SK-N-MC (cell line): Measurements from ENCODE around the gene UBR2.

Experiments used
- DNase-seq: peaks from one replicate; pipeline ENCODE4 v3.0.0-alpha.2; 2011; ENCODE audit warnings: low read depth, low spot score
- H3K27ac ChIP-seq: fragments of 200-600 bp; sonication (generic); 2 replicates; pipeline ENCODE4 v1.5.1; 2016; ENCODE audit warnings: mixed run types
- H3K36me3 ChIP-seq: fragments of 200-600 bp; sonication (generic); 2 replicates; pipeline ENCODE4 v1.6.1; 2017; ENCODE audit warnings: antibody characterized with exemption, low read length, mixed read lengths; ENCODE audit not compliant: insufficient read depth
- H3K4me3 ChIP-seq: fragments of 200-600 bp; sonication (generic); 2 replicates; pipeline ENCODE4 v1.5.1; 2016
- H3K9ac ChIP-seq: fragments of 200-600 bp; sonication (generic); 2 replicates; pipeline ENCODE4 v1.8.0; 2017; ENCODE audit warnings: mixed run types, mixed read lengths; ENCODE audit not compliant: insufficient read length
- H3K9me3 ChIP-seq: fragments of 200-600 bp; sonication (generic); 2 replicates; pipeline ENCODE4 v1.6.1; 2017; ENCODE audit warnings: low read depth, mild to moderate bottlenecking, antibody characterized with exemption, low read length, moderate library complexity, mixed read lengths
- EZH2 ChIP-seq: fragments of 200-600 bp; sonication (generic); IDR thresholded peaks from one replicate; pipeline ENCODE4 v1.6.1; 2017; ENCODE audit warnings: antibody characterized with exemption
- FOXP2 ChIP-seq: optimal IDR thresholded peaks from 2 replicates; pipeline ENCODE3; 2011; ENCODE audit warnings: mild to moderate bottlenecking, moderate library complexity; ENCODE audit not compliant: insufficient read depth; ENCODE audit errors: extremely low read length, control extremely low read depth
- POLR2AphosphoS5 ChIP-seq: IDR thresholded peaks from 2 replicates; pipeline ENCODE4 v1.6.1; 2012; ENCODE audit warnings: mild to moderate bottlenecking, low read depth, low read length, borderline replicate concordance

UBR2 gene

GRCh38 chr6:42563697-42564505 lies at the start of gene UBR2:
UBR2 (plus strand) TSS chr6:42564029; CDS start chr6:42564320, 291 bp downstream.
- peaks cover 11% of the 10 kb centered on the region for H3K36me3 ChIP-seq
- DNase-seq: peak; percentile 96

GRCh38 chr6:42514745-42515144 lies 49.1 kb upstream of the UBR2 start:
- Histone ChIP-seq H3K4me3 (no peak overlapping the region), H3K36me3 (no peaks in the 10 kb centered on the region)
- TF ChIP-seq EZH2: no peak

More at GRCh38 chr6:42563697-42564505, at the start of gene UBR2:
- Histone ChIP-seq H3K4me3 (peak within 1 kb of the TSS; percentile 86), H3K9ac (peak within 1 kb of the TSS; percentile 83), H3K27ac (no peak within 1 kb of the TSS), H3K9me3 (no peaks in the 10 kb centered on the region)
- TF ChIP-seq FOXP2 (peak; percentile 45), POLR2AphosphoS5 (peak; percentile 78), EZH2 (no peak)

GRCh38 chr6:42519779-42520178 lies 44.0 kb upstream of the UBR2 start:
- no peak for DNase-seq
- Histone ChIP-seq H3K27ac (no peak overlapping the region), H3K4me3 (no peak overlapping the region), H3K9me3 (no peaks in the 10 kb centered on the region; the same call in 1 of the 2 replicates), H3K9ac (no peak overlapping the region), H3K36me3 (no peaks in the 10 kb centered on the region)
- TF ChIP-seq POLR2AphosphoS5 (no peak), FOXP2 (no peak), EZH2 (no peak)

More at GRCh38 chr6:42514745-42515144, 49.1 kb upstream of the UBR2 start:
- Histone ChIP-seq H3K9me3 (no peaks in the 10 kb centered on the region; the same call in 1 of the 2 replicates), H3K27ac (no peak overlapping the region), H3K9ac (no peak overlapping the region)
- no peak for DNase-seq

DNA sequence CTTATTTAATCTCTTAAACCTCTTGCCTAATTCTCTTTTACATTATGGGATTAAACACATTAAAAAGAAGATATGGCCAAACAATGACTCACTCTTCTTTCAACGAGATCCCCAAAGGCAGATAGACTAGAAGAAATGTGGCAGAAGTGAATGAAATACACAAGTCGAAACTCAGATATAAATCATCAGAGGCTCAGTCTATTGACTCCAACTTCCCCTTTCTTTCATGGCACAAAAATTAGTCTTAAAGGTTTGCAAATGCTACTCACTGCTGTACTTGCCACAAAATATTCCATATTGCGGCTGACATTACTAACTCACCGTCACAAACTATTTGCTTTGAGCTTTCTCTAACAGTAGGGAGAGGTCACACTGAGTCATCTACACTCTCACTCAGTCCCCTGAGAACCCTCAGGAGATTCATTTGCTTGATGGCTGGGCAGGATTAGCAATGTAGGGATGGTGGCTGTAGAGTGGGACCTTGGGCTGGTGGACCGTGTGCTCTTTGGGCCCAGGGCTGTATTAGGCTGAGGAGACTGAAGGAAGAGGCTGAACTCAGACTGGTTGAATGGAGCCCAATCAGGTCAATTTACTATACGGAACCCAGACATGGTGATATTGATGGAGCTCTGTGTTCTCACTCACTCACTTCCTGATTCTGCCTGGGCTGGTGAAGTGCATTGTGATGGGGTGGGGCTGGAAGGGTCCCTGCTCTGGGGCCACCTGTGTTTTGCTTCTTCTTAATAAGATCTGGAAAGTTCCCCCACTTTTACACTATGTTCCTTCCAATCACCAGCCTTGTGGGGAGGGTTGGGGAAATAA lies 42.8 kb upstream of the UBR2 start:
- Histone ChIP-seq H3K27ac (no peak overlapping the region), H3K36me3 (no peaks in the 10 kb centered on the region), H3K4me3 (no peak overlapping the region), H3K9ac (no peak overlapping the region), H3K9me3 (no peaks in the 10 kb centered on the region; the same call in 1 of the 2 replicates)
- no peak for TF ChIP-seq FOXP2
- no peak for TF ChIP-seq EZH2
- TF ChIP-seq POLR2AphosphoS5: no peak
- DNase-seq: no peak

DNA sequence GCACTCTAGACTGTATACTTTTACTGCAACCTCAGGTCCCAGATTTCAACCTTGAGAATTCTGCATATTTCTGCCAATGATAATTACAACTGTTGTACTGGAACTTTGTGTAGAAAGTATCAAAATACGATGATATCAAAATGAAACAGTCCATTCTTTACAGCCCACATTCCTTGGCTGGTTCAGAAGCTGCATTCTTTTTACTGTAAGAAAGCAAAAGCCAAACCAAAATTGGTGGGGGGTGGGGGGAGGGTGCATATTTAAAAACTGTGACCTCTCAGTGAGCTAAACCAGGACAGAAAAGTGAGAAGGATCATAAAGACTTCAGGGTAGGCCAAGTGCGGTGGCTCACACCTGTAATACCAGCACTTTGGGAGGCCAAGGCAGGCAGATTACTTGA lies 41.8 kb upstream of the UBR2 start:
- H3K27ac ChIP-seq: no peak overlapping the region
- H3K36me3 ChIP-seq: no peaks in the 10 kb centered on the region
- no peak overlapping the region for H3K9ac ChIP-seq
- TF ChIP-seq FOXP2: no peak
- no peak for TF ChIP-seq POLR2AphosphoS5
- TF ChIP-seq EZH2: no peak
- no peak overlapping the region for H3K4me3 ChIP-seq
- DNase-seq: no peak
- no peaks in the 10 kb centered on the region; the same call in 1 of the 2 replicates for H3K9me3 ChIP-seq

- DNase-seq: no peak
- TF ChIP-seq EZH2 (no peak), FOXP2 (no peak), POLR2AphosphoS5 (no peak)
- H3K9ac ChIP-seq: no peak overlapping the region
- no peaks in the 10 kb centered on the region for H3K36me3 ChIP-seq
- no peak overlapping the region for H3K4me3 ChIP-seq
- H3K9me3 ChIP-seq: no peaks in the 10 kb centered on the region; the same call in 1 of the 2 replicates
- no peak overlapping the region for H3K27ac ChIP-seq
Observed at GRCh38 chr6:42522942-42523814, 40.7 kb upstream of the UBR2 start.

- no peaks in the 10 kb centered on the region for H3K9me3 ChIP-seq
- no peaks in the 10 kb centered on the region for H3K36me3 ChIP-seq
- no peak overlapping the region for H3K9ac ChIP-seq
- no peak for DNase-seq
- no peak overlapping the region for H3K4me3 ChIP-seq
- H3K27ac ChIP-seq: no peak overlapping the region
- TF ChIP-seq EZH2: no peak
- no peak for TF ChIP-seq FOXP2
- TF ChIP-seq POLR2AphosphoS5: no peak
Observed at GRCh38 chr6:42525206-42525605, 38.6 kb upstream of the UBR2 start.

DNA sequence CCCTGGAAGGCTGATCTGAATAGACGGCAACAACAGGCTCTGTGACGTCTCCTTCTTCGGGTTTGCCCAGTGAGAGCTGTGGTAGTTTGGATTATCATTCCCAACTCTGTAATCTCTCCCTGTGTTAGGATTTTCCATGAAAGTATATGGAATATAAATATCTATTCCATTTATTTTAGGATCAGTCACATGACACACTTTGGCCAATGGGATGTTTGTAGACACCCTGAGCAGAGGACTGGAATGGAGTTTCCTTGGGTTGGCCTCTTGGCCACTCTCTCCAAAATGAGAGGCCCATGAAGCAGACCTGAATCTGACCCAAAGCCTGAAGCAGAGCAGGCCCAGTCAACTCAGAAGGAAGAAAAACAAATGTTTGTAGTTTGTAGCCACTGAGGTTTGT lies 37.2 kb upstream of the UBR2 start:
- no peak for DNase-seq
- H3K9me3 ChIP-seq: no peaks in the 10 kb centered on the region
- no peak overlapping the region for H3K27ac ChIP-seq
- H3K4me3 ChIP-seq: no peak overlapping the region
- H3K9ac ChIP-seq: no peak overlapping the region
- H3K36me3 ChIP-seq: no peaks in the 10 kb centered on the region
- TF ChIP-seq EZH2 (no peak), FOXP2 (no peak), POLR2AphosphoS5 (no peak)
